K562 (cell line): ENCODE data around the gene ENKUR. TPM values are rescaled to one million over a fixed set of nuclear protein-coding genes. Genes with fewer than 3 reads are reported as not detected.

Experiments used
- HNRNPL ChIP-seq: fragments of 200-400 bp; formaldehyde crosslinking; IDR thresholded peaks from 2 replicates; pipeline ENCODE4 v1.6.1; 2017; ENCODE audit warnings: low read depth, mild to moderate bottlenecking, low read length
- HOMEZ ChIP-seq: fragments of 250-450 bp; sonication (Bioruptor Pico); IDR thresholded peaks from 2 replicates; pipeline ENCODE4 v1.4.0; 2020; ENCODE audit warnings: mild to moderate bottlenecking, moderate library complexity
- KAT8 ChIP-seq: fragments of 450-650 bp; IDR thresholded peaks from 2 replicates; pipeline ENCODE4 v1.6.1; 2016; ENCODE audit warnings: low read depth, mild to moderate bottlenecking
- SMC3 ChIP-seq: conservative IDR thresholded peaks from 2 replicates; pipeline ENCODE4 v1.6.1; 2011; ENCODE audit warnings: low read depth, low read length, improper control_type of control experiment; ENCODE audit not compliant: insufficient read depth
- TAF1 ChIP-seq: IDR thresholded peaks from 2 replicates; pipeline ENCODE4 v1.6.1; 2011; ENCODE audit warnings: mild to moderate bottlenecking, low read length, moderate library complexity; ENCODE audit not compliant: insufficient read depth, control insufficient read depth, severe bottlenecking; ENCODE audit errors: extremely low read depth
- TGIF2 ChIP-seq: sonication (generic); formaldehyde crosslinking; IDR thresholded peaks from 2 replicates; pipeline ENCODE4 v1.8.1; 2022; ENCODE audit warnings: mild to moderate bottlenecking, missing genetic modification reagents, moderate library complexity
- YY1 ChIP-seq, 3 experiments: IDR thresholded peaks; 2 replicates each; pipeline ENCODE4 v1.6.1; 2011; ENCODE audit warnings: low read length in 2 of 3, mild to moderate bottlenecking in 2 of 3, moderate library complexity in 2 of 3, borderline replicate concordance in 1 of 3, control low read depth in 1 of 3, low read depth in 1 of 3; ENCODE audit not compliant: insufficient read depth in 3 of 3, insufficient replicate concordance in 2 of 3, control insufficient read depth in 1 of 3, insufficient read length in 1 of 3; ENCODE audit errors: extremely low read depth in 1 of 3
- ZBTB40 ChIP-seq, 2 experiments: fragments of 450-650 bp in 1 of 2; sonication (generic) in 1 of 2; formaldehyde crosslinking in 1 of 2; IDR thresholded peaks; 2 replicates each; pipeline versions ENCODE4 v1.7.1 to v1.9.0; 2016 to 2022; ENCODE audit warnings: inconsistent platforms in 1 of 2, mild to moderate bottlenecking in 1 of 2, missing genetic modification reagents in 1 of 2
- ZNF239 ChIP-seq: fragments of 250-450 bp; sonication (Bioruptor Pico); IDR thresholded peaks from 2 replicates; pipeline ENCODE4 v1.4.0; 2020; ENCODE audit warnings: mild to moderate bottlenecking
- ZNF76 ChIP-seq: fragments of 250-450 bp; sonication (Bioruptor Pico); IDR thresholded peaks from 2 replicates; pipeline ENCODE4 v1.4.0; 2020; ENCODE audit warnings: mild to moderate bottlenecking, moderate library complexity, borderline replicate concordance
- polyA plus RNA-seq, 8 experiments: library from polyadenylated mRNA; depleted of rRNA in 4 of 8; stranded (reverse) in 5 of 8; unstranded in 3 of 8; fragments of >200 nt; fragmentation: Nextera tagmentation in 2 of 8; fragmentation: Illumina TruSeq in 1 of 8; extraction: Ambion mirVana in 2 of 8; extraction: Trizol in 1 of 8; gene quantifications; 2 replicates each; pipeline versions ENCODE4 v1.2.1 to v1.2.3, GENCODE V29; 2011 to 2014; ENCODE audit warnings: inconsistent platforms in 1 of 8, missing spikeins in 1 of 8
- total RNA-seq, 7 experiments: library from RNA; depleted of rRNA in 6 of 7; stranded (reverse); fragments of >200 nt in 6 of 7; fragmentation: Illumina TruSeq in 2 of 7; extraction: Trizol in 2 of 7; gene quantifications; 2 replicates each; pipeline versions ENCODE4 v1.2.1 to v1.2.3, GENCODE V29; 2011 to 2021; ENCODE audit warnings: low replicate concordance in 1 of 7

ENKUR gene
- total and polyA plus RNA-seq, 9 of the 15 experiments (the other 6 are each of a cell fraction or from before 2014, with no cell fraction given): 0.06 to 0.46 (median 0.20) TPM

GRCh38 chr10:24958721-24959381, 57.1 kb downstream of the ENKUR start (continued):
- TF ChIP-seq HOMEZ (CRISPR knock-in tag): no peak
- TF ChIP-seq KAT8: no peak
- TF ChIP-seq TGIF2 (CRISPR knock-in tag): no peak
- no peak for TF ChIP-seq TAF1
- no peak for TF ChIP-seq ZNF76 (CRISPR knock-in tag)
- peak; percentile 75 for TF ChIP-seq ZBTB40 (IDR thresholded peaks at IDR 0.05)
- no peak for TF ChIP-seq ZBTB40 (CRISPR knock-in tag; IDR thresholded peaks at IDR 0.05)
- no peak for TF ChIP-seq ZNF239 (CRISPR knock-in tag)
- TF ChIP-seq HNRNPL: no peak
- no peak for TF ChIP-seq SMC3
- TF ChIP-seq YY1 (IDR thresholded peaks at IDR 0.05; ENCODE audit: borderline replicate concordance in 1 of 3, control insufficient read depth in 1 of 3, extremely low read depth in 1 of 3, insufficient read depth in 3 of 3, insufficient read length in 1 of 3, insufficient replicate concordance in 2 of 3, low read depth in 1 of 3, low read length in 2 of 3): peak in 1 of 3 experiments; percentile 36
